Colonic mucosa (tissue), 4 donors: ENCODE results near the gene DUSP23. TPM values are rescaled to one million over a fixed set of nuclear protein-coding genes. Genes with fewer than 3 reads are reported as not detected.

Experiments used
- DNase-seq: peaks from one replicate; pipeline ENCODE4 v3.0.0-alpha.2; 2020
- H3K27ac ChIP-seq: fragments of 200-600 bp; one replicate; pipeline ENCODE4 v1.8.0; 2021
- H3K27me3 ChIP-seq: fragments of 200-600 bp; one replicate; pipeline ENCODE4 v1.8.0; 2021
- H3K36me3 ChIP-seq: fragments of 200-600 bp; one replicate; pipeline ENCODE4 v1.8.0; 2021
- H3K4me1 ChIP-seq: fragments of 200-600 bp; one replicate; pipeline ENCODE4 v1.8.0; 2021; ENCODE audit warnings: mild to moderate bottlenecking
- H3K4me3 ChIP-seq: fragments of 200-600 bp; one replicate; pipeline ENCODE4 v1.8.0; 2021
- H3K9ac ChIP-seq, 2 donors: one replicate each; pipeline ENCODE4 v1.7.0; 2013; ENCODE audit warnings: control low read depth in 2 of 2, low read depth in 2 of 2, low read length in 2 of 2
- H3K9me3 ChIP-seq: fragments of 200-600 bp; one replicate; pipeline ENCODE4 v1.8.0; 2021
- CTCF ChIP-seq: fragments of 200-600 bp; IDR thresholded peaks from one replicate; pipeline ENCODE4 v1.8.0; 2022; ENCODE audit warnings: antibody characterized with exemption, mild to moderate bottlenecking
- intact Hi-C: fragments of 100-400 bp; cut with DNase I; formaldehyde crosslinking; loops from one replicate; pipeline ENCODE4 v1.14.1; 2022
- total RNA-seq, 2 donors: library from RNA; stranded (reverse); fragmentation: NEBNext Ultra II Directional in 1 of 2; extraction: Animal tissue kit (Norgen Biotek cat#: 25700) in 1 of 2; gene quantifications; one replicate each; pipeline ENCODE4 v1.2.1, GENCODE V29; 2021
- donor health status: healthy.
- donor health status: DM: no; HTN: no; CAD: no.
- donor health status: DM: no; HTN: no; CAD: no.

The DUSP23 gene
- total RNA-seq, 2 donors from 2014 or later, result 43.3 to 50.4 TPM

GRCh38 chr1:159830722-159831121, 50.0 kb downstream of the DUSP23 start:
- no peak overlapping the region for H3K4me3 ChIP-seq
- intact Hi-C loops, result no loop called here
- H3K27me3 ChIP-seq, result no peaks in the 10 kb centered on the region

DNA sequence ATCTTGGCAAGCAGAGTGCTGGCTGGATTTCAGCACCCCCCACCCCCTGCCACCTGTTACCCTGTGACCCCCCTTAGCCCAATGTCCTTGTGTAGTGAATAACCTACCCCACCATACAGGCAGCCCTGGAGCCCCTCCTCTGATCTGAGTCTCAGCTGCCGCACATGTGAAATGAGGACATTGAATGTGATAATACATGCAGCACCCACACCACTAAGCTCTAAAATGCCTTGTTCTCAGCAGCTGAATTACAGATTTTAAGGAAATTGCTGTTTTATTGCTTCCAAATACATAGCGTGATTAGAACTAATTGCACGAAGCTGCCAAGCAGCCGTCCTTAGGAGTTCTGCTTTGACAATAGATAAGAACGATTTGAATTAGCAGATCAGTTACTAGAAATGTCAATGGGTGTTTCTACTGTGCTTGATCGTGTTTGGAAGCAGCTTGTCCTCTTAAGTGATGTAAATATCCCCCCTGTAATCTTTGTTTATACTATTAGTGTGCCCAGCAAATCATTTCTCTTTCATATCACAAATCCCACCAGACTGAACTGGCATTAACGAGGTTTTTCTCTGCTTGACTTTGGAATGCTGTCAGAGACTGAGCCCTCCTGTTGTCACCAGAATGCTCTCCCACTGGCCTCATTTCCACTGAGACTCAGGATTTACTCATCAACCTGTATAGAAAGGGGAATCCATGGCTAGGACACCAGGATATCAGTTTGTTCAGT, 50.8 kb downstream of the DUSP23 start:
- Histone ChIP-seq H3K4me3 (no peak overlapping the region), H3K36me3 (no peaks in the 10 kb centered on the region), H3K27me3 (no peaks in the 10 kb centered on the region), H3K9me3 (no peaks in the 10 kb centered on the region), H3K4me1 (no peaks in the 10 kb centered on the region), H3K27ac (no peak overlapping the region), H3K9ac (no peak overlapping the region)
- intact Hi-C loops, result no loop called here
- no peak for TF ChIP-seq CTCF
- no peak for DNase-seq

More at GRCh38 chr1:159830722-159831121, 50.0 kb downstream of the DUSP23 start:
- no peak for DNase-seq
- no peak for TF ChIP-seq CTCF
- Histone ChIP-seq H3K9me3 (no peaks in the 10 kb centered on the region), H3K9ac (no peak overlapping the region), H3K4me1 (no peaks in the 10 kb centered on the region), H3K36me3 (no peaks in the 10 kb centered on the region), H3K27ac (no peak overlapping the region)

Other genes starting within 250 kb of the DUSP23 start
- gene OR10J5, start 245.0 kb upstream of the DUSP23 start, total RNA-seq, result not detected
- gene APCS, start 193.1 kb upstream of the DUSP23 start, total RNA-seq, result under 1 TPM in 1 of 2 donors, not detected in 1; 0.84 TPM
- 1 to 10 TPM in 1 of 2 donors, not detected in 1; 1.9 TPM for gene CRP, start 66.4 kb upstream of the DUSP23 start, total RNA-seq
- gene FCRL6, start 21.4 kb downstream of the DUSP23 start, total RNA-seq, result not detected
- gene SLAMF8, start 45.9 kb downstream of the DUSP23 start, total RNA-seq, result 1 to 10 TPM; 1.5 to 1.9 TPM
- gene VSIG8, start 81.7 kb downstream of the DUSP23 start, total RNA-seq, result not detected
- under 1 TPM in 1 of 2 donors, not detected in 1; 0.30 TPM for gene CFAP45, start 119.2 kb downstream of the DUSP23 start, total RNA-seq
- 100 to 1,000 TPM; 354 to 515 TPM for gene TAGLN2, start 144.5 kb downstream of the DUSP23 start, total RNA-seq
- 10 to 100 TPM; 14.1 to 41.8 TPM for gene IGSF9, start 164.7 kb downstream of the DUSP23 start, total RNA-seq
- gene SLAMF9, start 173.3 kb downstream of the DUSP23 start, total RNA-seq, result not detected